ENCODE results near the gene IRF9. TPM values are rescaled to one million over a fixed set of nuclear protein-coding genes. Genes with fewer than 3 reads are reported as not detected.
A peak's percentile ranks its signal among the peaks of the same experiment; 100 is the strongest.

The IRF9 gene
- total and polyA plus RNA-seq, 12 donors: 17.7 to 147 (median 36.7) TPM

GRCh38 chr14:24185026-24185425 is 24.0 kb downstream of the IRF9 start:
- DNase-seq (no peak), ATAC-seq (no peak)
- H3K27ac ChIP-seq: no peak overlapping the region
- intact Hi-C loops (cut with DNase I): no loop called here
- no peaks in the 10 kb centered on the region for H3K9me3 ChIP-seq
- H3K36me3 ChIP-seq: peaks cover 0 to 80% (median 23%) of the 10 kb centered on the region in 9 donors
- WGBS, 2 donors: 92 to 97% methylated on average over 7 of the region's 7 CpGs
- TF ChIP-seq CTCF (IDR thresholded peaks at IDR 0.05): no peak
- peaks cover 4 to 33% (median 25%) of the 10 kb centered on the region in 9 donors for H3K4me1 ChIP-seq
- H3K4me3 ChIP-seq: no peak overlapping the region
- H3K27me3 ChIP-seq: no peaks in the 10 kb centered on the region

- ATAC-seq (no peak), DNase-seq (no peak)
- Histone ChIP-seq H3K9me3 (no peaks in the 10 kb centered on the region), H3K27ac (no peak overlapping the region), H3K4me1 (peaks cover 4 to 26% (median 19%) of the 10 kb centered on the region in 9 donors), H3K36me3 (peaks cover 0 to 78% (median 20%) of the 10 kb centered on the region in 9 donors), H3K27me3 (no peaks in the 10 kb centered on the region), H3K4me3 (no peak overlapping the region)
- WGBS, 2 donors: 93 to 94% methylated on average over 11 of the region's 11 CpGs
- intact Hi-C loops (cut with DNase I): no loop called here
- no peak for TF ChIP-seq CTCF (IDR thresholded peaks at IDR 0.05)
These were observed 24.7 kb downstream of the IRF9 start for GRCh38 chr14:24185741-24186140.

GRCh38 chr14:24186831-24187538 is 25.9 kb downstream of the IRF9 start:
- ATAC-seq: no peak
- TF ChIP-seq CTCF (IDR thresholded peaks at IDR 0.05): no peak
- Histone ChIP-seq H3K4me3 (peak overlapping the region in 1 of 10 donors; percentile 94), H3K36me3 (peaks cover 0 to 77% (median 24%) of the 10 kb centered on the region in 9 donors), H3K27me3 (no peaks in the 10 kb centered on the region), H3K9me3 (no peaks in the 10 kb centered on the region), H3K4me1 (peaks cover 4 to 24% (median 19%) of the 10 kb centered on the region in 9 donors), H3K27ac (no peak overlapping the region)
- WGBS, 2 donors: 93 to 95% methylated on average over 10 of the region's 10 CpGs
- intact Hi-C loops (cut with DNase I): no loop called here
- DNase-seq: no peak

DNA sequence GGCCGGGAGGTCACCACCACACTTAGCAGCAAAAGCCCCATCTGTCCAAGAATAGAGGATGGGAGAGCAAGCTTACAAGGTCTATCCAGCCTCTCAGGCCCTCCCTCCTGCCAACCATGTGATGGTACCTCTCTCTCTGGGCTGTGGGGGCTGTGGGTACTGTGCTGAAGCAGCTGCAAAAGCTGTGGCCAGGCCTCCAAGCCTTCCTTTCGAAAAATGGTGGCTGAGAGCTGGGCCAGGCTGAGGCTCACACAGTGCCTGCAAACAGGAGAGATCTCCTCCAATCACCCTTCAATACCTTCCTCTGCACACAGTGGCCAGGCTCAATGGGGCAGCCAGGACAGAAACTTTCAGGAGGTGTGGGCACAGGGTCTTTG is 26.5 kb downstream of the IRF9 start:
- Histone ChIP-seq H3K4me3 (peak overlapping the region in 9 of 10 donors; percentile 58 to 94 (median 68)), H3K4me1 (peaks cover 4 to 24% (median 19%) of the 10 kb centered on the region in 9 donors), H3K27me3 (no peaks in the 10 kb centered on the region), H3K36me3 (peaks cover 0 to 77% (median 30%) of the 10 kb centered on the region in 9 donors), H3K9me3 (no peaks in the 10 kb centered on the region), H3K27ac (peak overlapping the region in 4 of 10 donors; percentile 64 to 76 (median 70))
- DNase-seq (no peak), ATAC-seq (peak in 1 of 8 donors; percentile 3)
- 84 to 85% methylated on average over 2 of the region's 2 CpGs for WGBS, 2 donors
- TF ChIP-seq CTCF (IDR thresholded peaks at IDR 0.05): no peak
- intact Hi-C loops (cut with DNase I): no loop called here
